B cell (primary cell): ENCODE data around the gene C9orf43. TPM values are rescaled to one million over a fixed set of nuclear protein-coding genes. Genes with fewer than 3 reads are reported as not detected.

ENCODE experiments used
- ATAC-seq: fragments of 200-7000 bp; cut with Tn5 transposase; one replicate; pipeline ENCODE4 v1.10.0; 2021; ENCODE audit warnings: low read depth, mild to moderate bottlenecking, moderate number of reproducible peaks, moderate library complexity
- CTCF ChIA-PET: fragments of 350-600 bp; sonication (Branson Sonifier 250); formaldehyde crosslinking; loops from one replicate; lab custom pipeline; 2021; ENCODE audit warnings: antibody characterized with exemption, inconsistent platforms; lab: Charles Lee
- POLR2A ChIA-PET: fragments of 350-600 bp; sonication (Branson Sonifier 250); formaldehyde crosslinking; loops from one replicate; lab custom pipeline; 2021; ENCODE audit warnings: antibody characterized with exemption; lab: Charles Lee
- DNase-seq: peaks from one replicate; pipeline ENCODE4 v3.0.0; 2013
- H2AFZ ChIP-seq: 2 replicates; pipeline ENCODE4 v1.6.1; 2012; ENCODE audit warnings: mild to moderate bottlenecking, low read depth, low read length; ENCODE audit not compliant: insufficient read depth, poor library complexity, severe bottlenecking
- H3K27ac ChIP-seq, 2 donors: 1 replicate in 1 of 2; 2 replicates in 1 of 2; pipeline ENCODE4 v1.5.1; 2012 to 2013; ENCODE audit warnings: low read length in 2 of 2, mild to moderate bottlenecking in 2 of 2, moderate library complexity in 1 of 2
- H3K27me3 ChIP-seq, 4 experiments: fragments of 200-600 bp in 1 of 4; sonication (generic) in 1 of 4; replicated peaks in 1 of 4; 1 replicate in 2 of 4; 2 replicates in 2 of 4; pipeline versions ENCODE4 v1.6.1 to v1.7.0; 2013 to 2016; ENCODE audit warnings: low read length in 3 of 4, mild to moderate bottlenecking in 2 of 4, mixed read lengths in 1 of 4, moderate library complexity in 1 of 4; ENCODE audit not compliant: insufficient read depth in 4 of 4, control insufficient read depth in 3 of 4; ENCODE audit errors: control extremely low read depth in 1 of 4
- H3K36me3 ChIP-seq, 2 experiments: replicated peaks in 1 of 2; 1 replicate in 1 of 2; 2 replicates in 1 of 2; pipeline versions ENCODE4 v1.6.1 to v1.7.1; 2013; ENCODE audit warnings: low read length in 1 of 2; ENCODE audit not compliant: insufficient read depth in 2 of 2, control insufficient read depth in 1 of 2; ENCODE audit errors: control extremely low read depth in 1 of 2, extremely low read depth in 1 of 2
- H3K4me1 ChIP-seq, 2 donors: fragments of 200-600 bp in 1 of 2; sonication (generic) in 1 of 2; 1 replicate in 1 of 2; 2 replicates in 1 of 2; pipeline versions ENCODE4 v1.5.1 to v1.6.1; 2013 to 2017; ENCODE audit warnings: low read length in 2 of 2; ENCODE audit not compliant: control insufficient read depth in 2 of 2, insufficient read depth in 2 of 2
- H3K4me2 ChIP-seq: replicated peaks from 2 replicates; pipeline ENCODE3; 2012; ENCODE audit warnings: mild to moderate bottlenecking, low read depth, low read length; ENCODE audit not compliant: poor library complexity, severe bottlenecking
- H3K4me3 ChIP-seq, 5 experiments: fragments of 200-600 bp in 1 of 5; sonication (generic) in 1 of 5; 1 replicate in 3 of 5; 2 replicates in 2 of 5; pipeline versions ENCODE4 v1.5.1 to v1.7.0; 2011 to 2016; ENCODE audit warnings: low read length in 4 of 5, mild to moderate bottlenecking in 4 of 5, low read depth in 2 of 5, control low read depth in 1 of 5, moderate library complexity in 1 of 5; ENCODE audit not compliant: insufficient read depth in 1 of 5; ENCODE audit errors: control extremely low read depth in 1 of 5, extremely low read depth in 1 of 5
- H3K79me2 ChIP-seq: fragments of 200-600 bp; sonication (generic); one replicate; pipeline ENCODE4 v1.6.0; 2016; ENCODE audit warnings: low read length; ENCODE audit not compliant: control insufficient read depth, insufficient read depth
- H3K9ac ChIP-seq: fragments of 200-600 bp; sonication (generic); 2 replicates; pipeline ENCODE4 v1.6.1; 2017; ENCODE audit warnings: mild to moderate bottlenecking, low read length, moderate library complexity
- H3K9me3 ChIP-seq, 3 donors: one replicate each; pipeline versions ENCODE4 v1.6.1 to v1.7.1; 2013; ENCODE audit warnings: low read length in 2 of 3; ENCODE audit not compliant: control insufficient read depth in 2 of 3, insufficient read depth in 1 of 3; ENCODE audit errors: control extremely low read depth in 1 of 3
- H4K20me1 ChIP-seq: 2 replicates; pipeline ENCODE4 v1.6.0; 2012; ENCODE audit warnings: mild to moderate bottlenecking, low read length; ENCODE audit not compliant: insufficient read depth, control insufficient read depth, poor library complexity, severe bottlenecking
- H3K27ac Mint-ChIP-seq: one replicate; pipeline ENCODE4 v1.8.0; 2021; ENCODE audit warnings: mixed read lengths
- H3K27me3 Mint-ChIP-seq: one replicate; pipeline ENCODE4 v1.8.0; 2021; ENCODE audit warnings: mixed read lengths
- H3K4me1 Mint-ChIP-seq: one replicate; pipeline ENCODE4 v1.8.0; 2021; ENCODE audit warnings: mixed read lengths
- H3K4me3 Mint-ChIP-seq: one replicate; pipeline ENCODE4 v1.8.0; 2021; ENCODE audit warnings: mixed read lengths
- H3K9me3 Mint-ChIP-seq: one replicate; pipeline ENCODE4 v1.8.0; 2022; ENCODE audit warnings: mixed read lengths; ENCODE audit not compliant: insufficient read depth
- CTCF ChIP-seq: fragments of 200-600 bp; IDR thresholded peaks from one replicate; pipeline ENCODE4 v1.8.0; 2022; ENCODE audit warnings: antibody characterized with exemption, mild to moderate bottlenecking
- EZH2 ChIP-seq: IDR thresholded peaks from 2 replicates; pipeline ENCODE4 v1.6.1; 2012; ENCODE audit warnings: borderline replicate concordance, low read depth, mild to moderate bottlenecking, moderate library complexity, low read length; ENCODE audit not compliant: insufficient read depth, poor library complexity, severe bottlenecking
- WGBS: methylation state at CpG from one replicate; pipeline ENCODE4 v1.1.5; 2013; ENCODE audit warnings: missing lambda C conversion rate; ENCODE audit not compliant: insufficient coverage; 5-methylcytosine and 5-hydroxymethylcytosine counted together
- intact Hi-C: fragments of 100-400 bp; cut with micrococcal nuclease; formaldehyde crosslinking; loops from one replicate; pipeline ENCODE4 v1.10.0; 2022
- polyA plus RNA-seq: library from polyadenylated mRNA; depleted of rRNA; stranded (reverse); fragments of >200 nt; gene quantifications from 2 replicates; pipeline ENCODE4 v1.2.3, GENCODE V29; 2012
- total RNA-seq, 2 donors: library from RNA; stranded (reverse); fragments of 120-200 nt in 1 of 2; gene quantifications; 1 replicate in 1 of 2; 2 replicates in 1 of 2; pipeline versions ENCODE4 v1.2.3 to v1.2.4, GENCODE V29; 2013 to 2022

C9orf43 gene
- total and polyA plus RNA-seq, 2 donors (not counting 1 experiment from before 2014, with no cell fraction given), result 0.57 to 1.7 TPM

- H4K20me1 ChIP-seq, result no peaks in the 10 kb centered on the region
- intact Hi-C loops, result no loop called here
- Mint-ChIP-seq H3K9me3 (peaks cover 2% of the 10 kb centered on the region), H3K4me1 (no peaks in the 10 kb centered on the region), H3K27ac (no peak overlapping the region), H3K27me3 (no peaks in the 10 kb centered on the region), H3K4me3 (no peak overlapping the region)
- no peak overlapping the region for H3K27ac ChIP-seq
- POLR2A ChIA-PET, result no interaction called here
- H3K4me1 ChIP-seq, result no peaks in the 10 kb centered on the region
- CTCF ChIA-PET, result no interaction called here
- DNase-seq (no peak), ATAC-seq (no peak)
- no peak overlapping the region for H3K9ac ChIP-seq
- WGBS, result 92% methylated on average over 10 of the region's 11 CpGs
- no peaks in the 10 kb centered on the region for H3K36me3 ChIP-seq
- no peak overlapping the region for H3K4me2 ChIP-seq
- TF ChIP-seq EZH2, result no peak
- TF ChIP-seq CTCF, result no peak
- H3K79me2 ChIP-seq, result no peaks in the 10 kb centered on the region
- H3K4me3 ChIP-seq, result no peak overlapping the region
- H2AFZ ChIP-seq, result no peak overlapping the region
- H3K9me3 ChIP-seq, result peaks cover 0 to 1% (median 0%) of the 10 kb centered on the region in 3 donors
- H3K27me3 ChIP-seq, result no peaks in the 10 kb centered on the region
Measured at GRCh38 chr9:113462781-113463286, 52.3 kb downstream of the C9orf43 start.

GRCh38 chr9:113463418-113464285 is 53.1 kb downstream of the C9orf43 start, which contains the start of gene RGS3:
Gene RGS3, plus strand, starts transcription at chr9:113463727. Its CDS starts 76 bp downstream, at chr9:113463803.
- Histone ChIP-seq H4K20me1 (no peaks in the 10 kb centered on the region), H3K27ac (no peak within 1 kb of the TSS), H3K9me3 (peaks cover 0 to 1% (median 0%) of the 10 kb centered on the region in 3 donors), H3K4me3 (no peak within 1 kb of the TSS), H3K79me2 (no peaks in the 10 kb centered on the region), H3K4me1 (no peaks in the 10 kb centered on the region), H3K36me3 (no peaks in the 10 kb centered on the region), H3K9ac (no peak within 1 kb of the TSS), H3K4me2 (no peak within 1 kb of the TSS), H2AFZ (no peak within 1 kb of the TSS), H3K27me3 (no peaks in the 10 kb centered on the region)
- ChIA-PET CTCF (interaction anchor here (1.2 to 1.5 kb wide), 3 partner anchors 17 to 195 kb away, joined by 4 to 6 read pairs (median 4); no protein-coding TSS in a partner anchor), POLR2A (no interaction called here)
- intact Hi-C loops, result no loop called here
- TF ChIP-seq EZH2 (no peak), CTCF (no peak)
- Mint-ChIP-seq H3K27me3 (no peaks in the 10 kb centered on the region), H3K4me3 (no peak within 1 kb of the TSS), H3K9me3 (peaks cover 4% of the 10 kb centered on the region), H3K4me1 (no peaks in the 10 kb centered on the region), H3K27ac (no peak within 1 kb of the TSS)
- ATAC-seq (no peak), DNase-seq (no peak)
- WGBS, result 95% methylated on average over 42 of the region's 55 CpGs
